HG03558 (cell line): ENCODE measurements around the gene FAM174B.
"Not testable (repeated sequence)": the region's sequence is repeated elsewhere in the genome, so short reads cannot be mapped to it uniquely, and the experiment has no call there.

ENCODE experiments used
- ATAC-seq: cut with Tn5 transposase; IDR thresholded peaks from one replicate; pipeline ENCODE4 v1.9.1; 2021; ENCODE audit warnings: moderate number of reproducible peaks; ENCODE audit not compliant: unreplicated experiment; ENCODE audit errors: extremely low read depth

Gene FAM174B

DNA sequence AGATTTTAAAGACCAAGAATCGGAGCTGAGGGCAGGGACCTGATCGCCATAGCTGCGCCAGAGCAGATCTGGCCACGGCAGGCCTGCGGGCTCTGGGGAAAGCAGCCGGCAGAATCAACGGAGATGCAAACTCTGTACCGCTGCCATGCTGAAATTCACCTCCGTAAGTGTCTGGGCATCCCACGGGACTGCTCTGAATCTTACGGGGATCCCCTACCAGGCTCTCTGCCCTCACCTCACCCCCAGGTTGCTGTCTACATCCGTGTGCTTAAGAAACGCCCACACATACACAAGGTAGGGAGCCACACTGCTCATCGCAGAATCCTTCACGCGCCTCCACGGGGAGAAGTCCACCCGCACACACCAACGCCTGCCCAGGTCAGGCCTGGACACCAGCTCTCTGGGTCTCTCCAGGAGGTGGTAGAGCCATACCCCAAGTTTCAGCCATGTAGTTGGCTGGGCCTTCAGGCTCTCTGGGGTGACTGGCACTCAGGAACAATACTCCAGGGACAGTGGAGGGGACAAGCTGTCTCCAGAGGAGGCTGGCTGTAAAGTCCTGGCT lies 33.5 kb downstream of the FAM174B start:
- ATAC-seq, result no peak

DNA sequence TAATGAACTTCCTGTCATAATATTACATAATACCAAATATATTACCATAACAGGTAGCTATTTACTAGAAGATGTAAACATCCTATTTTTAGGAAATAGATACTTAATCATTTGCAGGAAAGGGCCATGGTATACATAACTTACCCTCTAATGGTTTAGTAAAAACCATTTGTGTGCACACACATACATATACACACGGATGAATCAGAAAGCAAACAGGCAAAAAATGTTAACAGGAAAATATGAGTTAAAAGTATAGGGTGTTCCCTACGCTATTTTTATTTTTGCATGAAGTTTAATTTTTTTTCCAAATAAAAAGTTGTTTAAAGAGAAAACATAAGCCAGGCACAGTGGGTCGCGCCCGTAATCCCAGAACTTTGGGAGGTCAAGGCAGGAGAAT lies 34.6 kb downstream of the FAM174B start:
- no peak for ATAC-seq

GRCh38 chr15:92619145-92620101 lies 36.2 kb downstream of the FAM174B start:
- no peak for ATAC-seq

DNA sequence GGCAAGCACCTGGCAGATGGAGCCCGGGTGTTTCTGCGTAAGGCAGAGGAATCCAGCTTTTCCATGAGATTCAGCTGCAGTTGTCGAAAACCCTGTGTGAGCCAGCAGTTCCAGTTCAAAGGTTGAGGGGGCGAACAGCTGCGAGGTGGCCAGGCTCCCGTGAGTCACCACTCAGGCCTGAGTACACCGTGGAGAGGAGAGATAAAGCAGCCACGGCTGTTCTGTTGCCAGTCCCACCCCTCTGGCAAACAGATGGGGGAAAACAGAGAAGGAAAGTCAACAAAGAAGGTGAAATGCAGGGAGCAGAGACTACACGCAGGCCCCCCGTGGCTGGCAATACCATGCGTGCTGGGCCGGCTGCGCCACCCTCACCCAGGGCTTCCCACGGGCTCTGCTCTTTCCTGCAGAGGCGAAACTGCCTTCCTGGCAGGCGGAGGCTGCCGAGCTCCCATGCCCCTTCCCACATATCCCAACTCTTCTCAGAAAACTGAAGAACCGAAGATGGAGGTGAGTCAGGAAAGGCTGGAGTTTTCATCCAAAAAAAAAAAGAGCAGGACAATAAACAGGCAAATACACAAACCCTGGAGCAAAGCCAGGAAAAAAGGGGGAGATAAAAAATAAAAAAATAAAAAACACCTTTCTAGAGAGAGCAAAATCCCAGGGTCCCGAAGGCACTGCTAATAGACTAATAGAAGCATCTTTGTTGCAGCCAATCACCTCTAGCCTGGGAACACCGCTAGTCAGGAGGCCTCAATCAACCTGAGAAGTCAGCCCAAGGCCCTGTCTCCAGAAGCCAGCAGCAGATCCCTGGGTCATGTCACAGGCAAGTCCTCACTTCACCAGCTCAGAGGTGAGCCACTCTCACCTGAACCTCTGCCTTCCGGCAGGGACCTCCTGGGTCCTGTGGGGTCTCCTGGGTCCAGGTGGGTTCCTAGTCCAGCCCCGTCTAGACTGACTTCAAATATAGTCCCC lies 37.7 kb downstream of the FAM174B start:
- no peak for ATAC-seq

- no peak for ATAC-seq
Observed at GRCh38 chr15:92616621-92617548, 38.7 kb downstream of the FAM174B start.

GRCh38 chr15:92614791-92615785 lies 40.5 kb downstream of the FAM174B start:
- no peak for ATAC-seq

GRCh38 chr15:92614301-92614700 lies 41.3 kb downstream of the FAM174B start:
- no peak for ATAC-seq

- no peak for ATAC-seq
Observed at GRCh38 chr15:92613841-92614240, 41.7 kb downstream of the FAM174B start.

DNA sequence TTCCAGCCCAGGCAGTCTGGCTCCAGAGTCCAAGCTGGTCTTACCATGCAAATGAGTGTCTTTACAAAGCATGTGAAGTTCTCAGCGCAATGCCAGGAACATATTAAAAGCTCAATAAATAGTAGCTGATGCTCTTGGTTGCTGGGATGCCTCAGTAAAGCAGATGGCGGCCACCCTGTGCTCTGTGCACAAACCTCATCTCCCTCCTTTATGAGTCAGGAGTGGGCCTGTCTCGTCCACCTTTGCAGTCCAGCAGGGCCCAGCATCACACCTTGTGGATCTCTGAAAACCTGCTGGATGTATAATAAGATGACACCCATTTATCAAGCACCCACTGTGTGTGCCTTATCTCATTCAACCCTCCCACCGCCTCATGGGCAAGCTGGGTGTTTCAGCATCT lies 42.7 kb downstream of the FAM174B start:
- no peak for ATAC-seq

DNA sequence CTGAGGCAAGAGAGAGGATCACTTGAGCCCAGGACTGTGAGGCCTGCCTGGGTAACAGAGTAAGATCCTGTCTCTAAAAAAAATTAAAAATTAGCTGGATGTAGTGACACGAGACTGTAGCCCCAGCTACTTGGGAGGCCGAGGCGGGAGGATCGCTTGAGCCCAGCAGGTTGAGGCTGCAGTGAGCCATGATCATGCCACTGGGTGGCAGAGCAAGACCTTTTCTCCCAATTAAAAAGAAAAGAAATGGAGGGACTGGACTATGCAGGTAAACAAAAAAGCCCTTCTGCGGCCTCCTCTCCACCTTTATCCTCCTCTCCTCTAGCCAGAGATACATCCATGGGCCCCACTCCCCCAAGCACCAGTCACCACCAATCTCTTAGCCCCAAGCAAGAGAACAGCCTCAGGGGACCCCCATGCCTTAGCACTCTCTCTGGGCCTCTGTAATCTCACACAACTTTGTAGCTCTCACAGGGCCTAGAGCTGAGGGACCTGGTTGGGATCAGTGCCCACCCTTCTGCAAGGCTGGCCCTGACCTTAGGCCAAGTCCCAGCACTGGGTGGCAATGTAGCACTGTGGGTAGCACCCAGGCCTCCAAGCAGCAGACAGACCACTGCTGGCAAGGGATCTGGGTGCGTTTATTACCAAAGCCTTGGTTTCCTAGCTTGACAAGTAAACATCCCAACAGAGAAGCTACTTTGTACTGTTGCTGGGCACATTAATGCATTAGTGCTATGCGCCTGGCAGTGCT lies 43.4 kb downstream of the FAM174B start:
- ATAC-seq, result no peak

DNA sequence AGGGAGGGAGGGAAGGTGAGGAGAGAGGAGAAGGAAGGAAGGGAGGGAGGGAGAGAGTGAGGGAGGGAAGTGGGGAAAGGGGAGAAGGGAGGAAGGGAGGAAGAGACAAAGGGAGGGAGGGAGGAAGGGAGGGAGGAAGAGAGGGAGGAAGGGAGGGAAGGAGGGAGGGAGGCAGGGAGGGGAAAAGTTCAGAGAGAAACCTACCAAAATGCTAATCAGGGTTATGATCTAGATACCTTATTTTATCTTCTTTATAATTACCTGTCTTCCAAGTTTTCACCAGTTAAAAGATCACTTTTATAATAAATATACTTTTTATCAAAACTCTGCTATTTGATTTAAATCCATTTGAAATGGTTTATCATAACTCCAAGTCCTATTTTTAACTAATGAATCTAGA lies 44.4 kb downstream of the FAM174B start:
- no peak for ATAC-seq

DNA sequence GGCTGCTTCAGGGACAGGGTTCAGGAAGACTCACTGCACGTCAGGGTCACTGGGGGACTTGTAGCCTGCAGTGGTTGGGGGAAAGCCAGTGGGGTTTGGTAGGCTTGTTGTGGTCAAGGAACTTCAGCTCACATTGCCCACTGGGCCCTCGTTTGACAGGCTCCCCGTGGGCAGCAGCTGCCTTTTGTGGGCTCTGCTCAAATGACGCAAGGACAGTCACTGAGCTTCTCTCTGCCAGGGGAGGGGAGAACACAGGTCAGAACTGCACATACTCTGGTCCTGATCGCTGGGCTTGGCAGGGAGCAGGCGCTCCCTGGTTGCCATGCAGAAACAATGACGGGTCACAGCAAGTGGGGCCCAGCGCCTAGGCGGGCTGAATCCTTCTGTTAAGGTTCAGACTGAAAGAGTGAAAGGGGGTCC lies 45.5 kb downstream of the FAM174B start:
- ATAC-seq, result no peak

DNA sequence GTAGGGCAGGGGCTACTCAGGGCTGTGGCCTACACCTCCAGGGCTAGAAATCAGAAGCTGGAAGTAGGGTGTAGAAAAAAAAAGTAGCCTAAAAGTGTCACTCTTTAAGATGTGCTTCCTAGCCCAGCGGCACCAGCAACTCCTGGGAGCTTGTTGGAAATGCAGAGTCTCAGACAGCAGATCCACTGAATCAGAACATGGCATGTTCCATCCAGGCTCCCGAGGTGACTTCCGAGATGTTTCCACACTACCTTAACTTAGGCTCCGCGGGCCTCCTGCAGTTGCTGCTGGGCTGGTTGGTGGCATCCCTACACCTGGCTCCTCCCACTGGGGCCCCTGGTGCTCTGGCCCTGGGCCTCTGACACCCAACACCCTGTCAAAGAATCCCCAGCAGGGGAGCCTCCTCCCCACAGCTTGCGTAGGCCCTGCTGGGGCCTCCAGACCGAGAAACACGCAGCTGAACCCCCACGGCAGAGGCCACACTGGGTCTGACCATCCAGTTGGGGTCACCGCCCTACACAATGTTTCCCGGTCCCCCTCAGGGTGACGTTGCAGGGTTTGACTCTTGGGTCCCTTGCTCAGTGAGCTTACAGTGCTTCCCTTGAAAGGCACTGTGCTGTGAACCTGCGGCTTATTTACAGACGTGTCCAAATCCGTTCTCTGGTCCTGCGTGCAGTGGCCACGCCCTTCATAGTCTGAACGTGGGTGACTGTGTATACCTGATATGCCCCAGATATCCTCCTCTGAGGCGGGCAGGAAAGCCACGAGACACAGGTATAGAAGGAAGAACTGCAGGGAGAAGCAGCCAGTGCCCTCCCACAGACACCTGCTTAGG lies 46.5 kb downstream of the FAM174B start:
- no peak for ATAC-seq

DNA sequence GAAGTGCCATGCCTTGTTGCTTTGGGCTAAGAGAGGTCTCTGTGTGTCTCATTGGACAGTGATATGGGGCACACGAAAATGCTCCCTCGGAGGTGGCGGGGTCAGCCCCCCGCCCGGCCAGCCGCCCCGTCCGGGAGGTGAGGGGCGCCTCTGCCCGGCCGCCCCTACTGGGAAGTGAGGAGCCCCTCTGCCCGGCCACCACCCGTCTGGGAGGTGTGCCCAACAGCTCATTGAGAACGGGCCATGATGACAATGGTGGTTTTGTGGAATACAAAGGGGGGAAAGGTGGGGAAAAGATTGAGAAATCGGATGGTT lies 48.8 kb downstream of the FAM174B start:
- ATAC-seq, result not testable (repeated sequence)

- ATAC-seq, result no peak
Observed at GRCh38 chr15:92606126-92606835, 49.3 kb downstream of the FAM174B start.

DNA sequence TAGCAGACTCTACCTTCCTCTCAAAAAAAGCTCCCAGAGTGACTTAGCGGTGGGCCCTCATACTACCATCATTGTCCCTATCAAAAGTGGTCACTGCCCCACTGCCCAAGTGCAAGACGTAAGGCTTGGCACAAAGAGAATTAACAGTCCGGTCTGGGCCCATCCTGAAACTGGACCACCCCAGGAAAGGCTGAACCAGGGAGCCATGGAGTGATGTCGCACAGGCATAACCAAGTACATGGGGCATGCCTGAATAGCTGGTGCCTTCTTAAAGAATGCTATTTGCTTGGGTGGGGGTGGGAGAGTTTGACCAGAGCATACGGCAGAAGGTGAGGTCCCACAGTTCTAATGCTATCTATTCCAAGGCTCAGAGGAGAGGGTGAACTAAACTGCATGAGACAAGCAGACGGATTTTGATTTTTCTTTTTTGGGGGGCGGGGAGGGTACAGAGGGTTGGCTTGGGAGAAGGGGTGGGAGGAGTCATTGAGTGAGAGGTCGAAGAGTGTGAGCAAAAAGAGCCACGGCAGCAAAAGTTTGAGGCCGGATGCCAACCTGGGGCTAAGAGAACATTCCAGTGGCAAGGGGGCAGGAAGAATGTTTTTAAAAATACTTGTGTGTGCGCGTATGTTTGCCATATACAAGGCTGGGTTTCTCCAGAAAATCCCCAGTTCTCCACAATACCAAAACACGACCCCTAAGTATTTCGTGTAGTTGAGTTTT lies 50.2 kb downstream of the FAM174B start:
- ATAC-seq, result no peak
